CD4-positive, alpha-beta T cell treated with Interleukin-6 at 100 ng/mL for 8 hours (primary cell): ENCODE data around the gene THEM4.

Source experiments
- DNase-seq: peaks from one replicate; pipeline ENCODE4 v3.0.0-alpha.2; 2020; ENCODE audit warnings: mixed read lengths, low spot score

The THEM4 gene

GRCh38 chr1:151909167-151910149 lies at the start of gene THEM4:
Gene THEM4, minus strand, starts transcription at chr1:151909511. Its CDS starts 53 bp downstream, at chr1:151909458.
- peak; percentile 90 for DNase-seq

DNA sequence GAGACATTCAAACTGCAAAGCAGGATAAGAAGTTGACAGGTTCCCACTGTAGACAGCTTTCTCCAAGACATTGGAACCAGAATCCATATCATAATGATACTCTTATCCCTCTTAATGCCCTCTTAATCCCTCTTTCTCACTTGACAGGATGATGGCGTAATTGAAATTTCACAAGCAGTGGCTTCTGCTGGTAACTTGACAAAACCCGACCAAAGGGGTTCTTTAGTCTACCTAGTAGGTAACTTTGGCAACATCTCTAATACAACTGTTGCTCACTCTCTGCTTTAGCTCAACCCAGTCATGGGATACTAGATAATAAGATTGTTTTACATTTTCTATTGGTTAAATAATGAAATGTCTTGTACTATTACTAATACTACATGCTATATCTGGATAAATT lies 49.6 kb upstream of the THEM4 start:
- DNase-seq, result no peak

GRCh38 chr1:151956957-151957497 lies 47.7 kb upstream of the THEM4 start:
- DNase-seq, result no peak

- no peak for DNase-seq
Measured at GRCh38 chr1:151953409-151954094, 44.2 kb upstream of the THEM4 start.

DNA sequence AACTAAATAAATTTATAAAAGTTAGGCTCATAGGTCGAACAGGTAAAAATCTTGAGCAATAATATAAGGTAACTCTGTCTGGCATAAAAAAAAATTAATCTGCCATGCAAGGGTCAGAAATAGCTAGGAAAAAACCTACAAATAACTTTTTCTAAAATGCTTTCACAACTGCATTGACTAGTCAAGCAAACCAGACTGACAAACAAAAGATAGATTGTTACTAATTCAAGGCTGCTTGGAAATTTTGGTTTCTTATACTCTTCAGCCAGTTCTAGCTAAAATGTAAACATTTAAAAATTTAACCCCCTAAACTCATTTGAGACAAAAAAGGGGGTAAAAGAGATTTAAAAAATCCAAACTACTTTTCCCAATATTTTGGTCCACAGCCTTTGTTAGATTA lies 43.5 kb upstream of the THEM4 start:
- DNase-seq, result no peak

GRCh38 chr1:151949371-151950193 lies 40.3 kb upstream of the THEM4 start:
- DNase-seq, result no peak

- no peak for DNase-seq
Measured at GRCh38 chr1:151948506-151948905, 39.2 kb upstream of the THEM4 start.

DNA sequence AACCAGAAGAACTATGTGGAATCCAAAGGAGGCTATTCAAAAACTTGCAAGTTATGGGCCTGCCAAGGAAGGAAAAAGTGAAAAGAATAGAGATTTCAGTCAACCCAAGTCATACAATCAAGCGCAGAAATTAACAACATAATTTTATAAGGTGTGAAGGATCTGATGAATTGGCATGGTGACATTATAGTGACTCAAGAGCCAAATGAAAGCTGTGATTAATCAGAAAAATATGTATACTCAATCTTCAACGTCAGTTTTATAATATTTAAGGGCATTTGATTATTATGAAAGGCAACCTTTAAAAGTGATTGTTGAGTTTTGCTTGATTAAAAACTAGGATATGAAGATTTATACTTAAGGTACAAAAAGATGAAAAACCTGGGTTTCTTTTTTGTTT lies 37.8 kb upstream of the THEM4 start:
- DNase-seq, result no peak

DNA sequence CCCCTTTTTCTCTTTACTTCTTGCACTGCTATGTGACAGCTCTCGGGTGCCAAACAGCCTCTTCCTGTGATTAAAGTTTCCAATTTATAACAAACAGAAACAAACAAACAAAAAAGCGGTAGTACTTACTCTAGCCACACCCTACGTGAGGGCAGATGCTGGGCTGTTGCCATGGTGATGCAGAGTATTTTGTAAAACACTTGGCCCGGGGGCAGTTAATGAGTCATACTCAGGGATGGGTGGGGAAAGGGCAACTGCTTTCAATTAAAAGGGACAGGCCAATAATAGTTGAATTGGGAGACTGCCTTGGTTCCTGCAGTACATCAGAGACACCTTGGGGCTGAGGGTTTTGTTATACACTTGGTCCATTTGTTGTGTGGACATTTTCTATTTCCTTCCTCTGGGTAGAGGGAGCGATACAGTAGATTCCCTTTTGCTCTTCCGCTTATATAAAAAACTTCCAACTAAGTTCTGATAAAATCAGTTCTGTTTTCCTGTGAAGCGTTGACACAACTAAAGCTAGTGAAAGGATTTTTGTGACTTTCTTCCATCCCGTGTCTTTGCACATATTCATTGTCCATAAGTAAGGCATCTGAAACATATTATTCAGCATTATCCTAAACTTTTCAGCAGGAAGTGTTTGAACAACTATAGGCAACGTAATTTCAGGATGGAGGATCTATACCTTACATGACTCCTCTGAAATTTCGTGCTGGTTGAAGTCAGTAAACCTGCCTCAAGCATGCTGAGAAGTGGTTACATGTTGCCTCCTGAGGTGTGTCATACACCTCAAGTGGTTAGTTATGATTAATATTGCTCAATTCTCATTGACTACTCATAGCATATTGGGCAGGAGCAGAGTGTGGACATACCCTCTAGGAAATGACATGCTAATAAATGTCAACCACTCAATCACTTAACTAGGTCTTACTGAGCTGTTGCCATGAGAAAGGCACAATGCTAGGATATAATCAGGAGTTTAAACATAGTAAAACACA lies 36.7 kb upstream of the THEM4 start:
- peak; percentile 84 for DNase-seq

DNA sequence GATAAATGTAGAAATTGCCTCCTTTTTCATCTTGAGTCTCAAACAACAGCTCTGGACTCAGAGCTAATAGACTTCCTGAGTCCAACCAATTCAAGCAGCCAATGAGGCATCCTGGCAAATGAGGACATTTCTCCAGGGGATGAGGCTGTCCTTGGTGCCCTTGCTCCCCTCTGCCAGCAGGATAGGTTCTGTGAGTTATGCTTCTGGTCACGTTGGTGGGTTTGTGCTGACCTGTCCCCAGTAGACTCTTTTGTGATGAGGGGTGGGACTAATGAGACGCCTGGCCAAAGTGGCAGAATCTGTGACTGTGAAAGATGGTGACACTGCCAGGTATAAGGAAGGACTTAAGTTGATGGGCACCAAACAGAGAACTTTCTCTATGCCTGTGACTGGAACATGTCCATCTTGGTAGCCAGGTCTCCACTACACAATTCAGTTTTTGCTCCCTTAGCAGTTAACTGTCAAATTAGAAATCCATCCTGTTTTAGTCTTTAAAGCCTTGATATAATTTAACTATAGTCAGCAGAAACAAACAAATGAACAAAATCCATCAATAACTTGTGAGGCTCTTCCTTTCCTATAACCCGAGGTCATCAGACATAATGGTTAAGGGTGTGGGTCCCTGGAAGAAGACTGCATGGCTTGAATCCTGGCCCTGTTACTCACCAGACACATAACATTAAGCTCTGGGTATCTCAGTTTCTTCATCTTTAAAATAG lies 35.7 kb upstream of the THEM4 start:
- DNase-seq, result no peak

DNA sequence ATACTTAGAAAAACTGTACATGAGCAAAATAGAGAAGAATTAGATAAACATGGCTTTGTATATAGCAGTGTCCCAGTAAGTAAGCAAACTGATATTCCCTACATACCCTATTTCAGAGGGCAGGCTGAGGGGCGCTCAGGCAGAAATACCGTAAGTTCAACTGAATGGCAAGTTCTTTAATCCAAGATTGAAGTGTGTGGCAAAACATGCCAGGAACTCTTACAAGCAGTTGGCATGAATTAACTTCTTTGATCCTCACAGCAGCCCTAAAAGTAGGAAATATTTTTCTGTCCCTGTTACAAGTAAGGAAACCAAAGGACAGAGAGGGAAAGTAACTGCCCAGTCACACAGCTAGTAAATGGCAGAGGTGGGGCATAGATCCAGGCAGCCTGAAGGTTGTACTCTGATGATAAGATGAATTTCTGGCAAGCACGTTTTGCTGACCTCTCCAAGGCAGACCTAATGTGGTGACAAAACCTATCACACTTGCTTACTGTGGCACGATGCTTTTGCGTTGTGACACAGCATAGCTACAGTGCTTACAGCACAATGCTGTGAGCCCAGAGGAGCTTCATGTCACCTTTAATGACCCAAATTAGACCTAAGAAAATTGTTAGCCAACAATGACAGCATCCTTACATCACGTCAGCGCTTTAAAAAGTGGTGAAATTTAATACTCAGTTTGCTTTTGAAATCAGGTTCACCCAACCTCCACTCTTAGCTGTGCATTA lies 35.0 kb upstream of the THEM4 start:
- DNase-seq, result no peak

GRCh38 chr1:151943591-151943990 lies 34.3 kb upstream of the THEM4 start:
- DNase-seq, result no peak

DNA sequence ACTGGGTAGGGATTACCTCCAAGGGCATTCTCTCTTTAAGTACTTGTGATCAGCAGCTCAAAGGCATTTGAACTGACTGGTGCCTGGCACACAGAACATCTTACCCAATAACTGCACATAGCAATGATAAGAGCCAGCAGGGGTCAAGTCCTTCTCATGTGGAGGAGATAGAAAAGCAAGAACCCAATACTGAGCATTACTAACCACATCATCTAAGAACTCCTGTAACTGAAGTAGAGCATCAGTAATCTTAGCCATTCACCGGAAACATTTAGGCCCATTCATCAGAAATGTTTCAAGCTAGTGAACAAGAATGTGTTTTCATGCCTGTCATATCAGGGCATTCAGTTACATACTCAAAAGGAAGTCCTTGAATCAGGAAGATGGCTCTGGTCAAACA lies 33.6 kb upstream of the THEM4 start:
- no peak for DNase-seq

DNA sequence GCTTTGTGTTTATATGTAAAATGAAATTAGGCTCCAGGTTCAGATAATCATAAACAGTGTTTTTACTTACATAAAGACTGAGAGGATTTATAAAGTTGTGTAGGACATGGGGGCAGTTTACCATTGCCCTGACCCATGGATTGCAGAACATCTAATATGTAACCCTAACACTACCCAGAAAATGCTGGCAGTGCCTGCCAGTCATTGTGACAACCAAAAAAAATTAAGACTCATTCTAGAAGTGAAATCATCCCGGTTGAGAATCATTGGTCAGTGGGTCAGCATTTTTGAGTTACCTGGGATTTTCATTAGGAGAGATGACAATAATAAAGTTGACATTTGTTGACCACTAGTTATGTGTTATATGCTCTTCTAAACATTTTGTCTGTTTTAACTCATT lies 31.2 kb upstream of the THEM4 start:
- no peak for DNase-seq

GRCh38 chr1:151939779-151940178 lies 30.5 kb upstream of the THEM4 start:
- no peak for DNase-seq

DNA sequence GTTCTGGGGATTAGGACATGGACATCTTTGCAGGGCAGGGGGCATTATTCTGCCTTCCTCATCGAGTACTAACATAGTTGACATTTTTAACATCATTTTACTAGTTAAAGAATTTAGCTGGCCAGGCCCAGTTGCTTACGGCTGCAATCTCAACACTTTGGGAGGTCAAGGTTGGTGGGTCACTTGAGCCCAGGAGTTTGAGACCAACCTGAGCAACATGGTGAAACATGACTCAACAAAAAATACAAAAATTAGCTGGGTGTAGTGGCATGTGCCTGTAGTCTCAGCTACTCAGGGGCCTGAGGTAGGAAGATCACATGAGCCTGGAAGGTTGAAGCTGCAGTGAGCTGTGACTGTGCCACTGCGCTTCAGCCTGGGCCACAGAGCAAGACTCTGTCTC lies 29.8 kb upstream of the THEM4 start:
- DNase-seq, result no peak

DNA sequence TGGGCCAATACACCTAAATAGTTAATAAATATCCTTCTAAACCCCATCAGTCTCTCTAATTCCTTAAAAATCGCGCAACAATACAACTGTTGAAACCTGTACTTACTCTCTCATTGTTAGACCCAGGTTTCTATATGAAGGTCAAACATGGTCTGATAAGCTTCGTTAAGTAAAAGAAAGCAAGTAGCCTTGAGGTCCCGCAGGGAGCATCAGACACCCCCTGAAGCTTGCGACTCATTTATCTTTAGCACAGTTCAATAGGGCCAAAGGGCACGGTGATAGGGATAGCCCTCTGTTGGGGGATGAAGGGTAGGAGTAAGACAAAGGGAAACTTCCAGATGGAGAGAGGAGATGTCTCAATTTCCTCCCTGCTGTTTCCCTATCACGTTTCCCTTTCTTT lies 27.3 kb upstream of the THEM4 start:
- no peak for DNase-seq

- no peak for DNase-seq
Measured at GRCh38 chr1:151935894-151936602, 26.7 kb upstream of the THEM4 start.

DNA sequence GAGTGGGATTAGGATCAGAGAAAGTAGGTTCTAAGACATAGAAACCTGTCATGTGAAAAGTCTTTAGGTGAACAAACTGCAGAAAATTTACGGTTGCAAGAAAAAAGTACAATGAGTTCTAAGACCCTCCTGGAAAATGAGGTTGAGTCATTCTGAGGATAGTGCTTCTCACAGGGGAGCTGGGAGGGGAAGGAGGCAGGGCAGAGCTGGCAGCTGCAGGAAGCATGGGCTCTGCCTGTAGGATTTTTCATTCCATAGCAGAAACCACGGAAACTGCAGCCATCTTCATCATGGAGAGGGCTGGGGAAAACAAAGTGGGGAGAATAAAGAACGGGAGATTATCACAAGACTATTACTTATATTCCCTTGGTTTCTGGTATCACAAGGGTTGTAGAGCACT lies 25.8 kb upstream of the THEM4 start:
- no peak for DNase-seq
